GM21526 (cell line): ENCODE measurements around the gene DAB1.

Experiments used
- ATAC-seq: cut with Tn5 transposase; IDR thresholded peaks from one replicate; pipeline ENCODE4 v1.9.1; 2021; ENCODE audit warnings: moderate library complexity; ENCODE audit not compliant: unreplicated experiment, low FRiP score

DAB1 gene

GRCh38 chr1:57058652-57059501 is 365.0 kb downstream of the DAB1 start:
- ATAC-seq = no peak

- ATAC-seq = no peak
Observed at GRCh38 chr1:57048856-57049255, 375.0 kb downstream of the DAB1 start.

- no peak for ATAC-seq
Observed at GRCh38 chr1:57046462-57046861, 377.4 kb downstream of the DAB1 start.

- no peak for ATAC-seq
Observed at GRCh38 chr1:57041901-57042300, 382.0 kb downstream of the DAB1 start.

- ATAC-seq = no peak
Observed at GRCh38 chr1:57040811-57041210, 383.0 kb downstream of the DAB1 start.

- no peak for ATAC-seq
Observed at GRCh38 chr1:57036641-57037579, 386.9 kb downstream of the DAB1 start.

- no peak for ATAC-seq
Observed at GRCh38 chr1:57034713-57035112, 389.1 kb downstream of the DAB1 start.

GRCh38 chr1:57033222-57034001 is 390.4 kb downstream of the DAB1 start:
- ATAC-seq = no peak

- no peak for ATAC-seq
Observed at GRCh38 chr1:57026624-57027354, 397.1 kb downstream of the DAB1 start.

- no peak for ATAC-seq
Observed at GRCh38 chr1:57024855-57025254, 399.0 kb downstream of the DAB1 start.

- no peak for ATAC-seq
Observed at GRCh38 chr1:57024428-57024827, 399.4 kb downstream of the DAB1 start.

GRCh38 chr1:57020216-57020615 is 403.6 kb downstream of the DAB1 start:
- no peak for ATAC-seq

GRCh38 chr1:57019236-57019839 is 404.5 kb downstream of the DAB1 start:
- ATAC-seq = no peak

GRCh38 chr1:57018119-57018518 is 405.7 kb downstream of the DAB1 start:
- ATAC-seq = no peak

GRCh38 chr1:57017717-57018116 is 406.1 kb downstream of the DAB1 start:
- no peak for ATAC-seq

GRCh38 chr1:57017200-57017599 is 406.7 kb downstream of the DAB1 start:
- ATAC-seq = no peak

- no peak for ATAC-seq
Observed at GRCh38 chr1:57015071-57015470, 408.8 kb downstream of the DAB1 start.

GRCh38 chr1:57013522-57013921 is 410.3 kb downstream of the DAB1 start:
- ATAC-seq = no peak

GRCh38 chr1:57012315-57012714 is 411.5 kb downstream of the DAB1 start:
- ATAC-seq = no peak

GRCh38 chr1:57010511-57010910 is 413.3 kb downstream of the DAB1 start:
- ATAC-seq = no peak
